Activated naive CD4-positive, alpha-beta T cell treated with anti-CD3 and anti-CD28 coated beads, Interleukin-2, amount 10 ng/mL, durations not matched to agents 7 days and 5 days (primary cell): Measurements from ENCODE around the gene TENM4.

Experiments
- CTCF ChIA-PET: fragments of 350-600 bp; sonication (Branson Sonifier 250); formaldehyde crosslinking; loops from one replicate; lab custom pipeline; 2021; ENCODE audit warnings: antibody characterized with exemption; lab: Charles Lee
- DNase-seq: peaks from one replicate; pipeline ENCODE4 v3.0.0-alpha.2; 2020
- H3K27ac Mint-ChIP-seq: one replicate; pipeline ENCODE4 v1.8.0; 2021; ENCODE audit warnings: mild to moderate bottlenecking, moderate library complexity, mixed read lengths
- H3K27me3 Mint-ChIP-seq: one replicate; pipeline ENCODE4 v1.8.0; 2021; ENCODE audit warnings: mild to moderate bottlenecking, mixed read lengths
- H3K36me3 Mint-ChIP-seq: one replicate; pipeline ENCODE4 v1.8.0; 2021; ENCODE audit warnings: mixed read lengths
- H3K4me1 Mint-ChIP-seq: one replicate; pipeline ENCODE4 v1.8.0; 2021; ENCODE audit warnings: mixed read lengths
- H3K4me3 Mint-ChIP-seq: one replicate; pipeline ENCODE4 v1.8.0; 2021; ENCODE audit warnings: mild to moderate bottlenecking, moderate library complexity, mixed read lengths
- H3K9me3 Mint-ChIP-seq: one replicate; pipeline ENCODE4 v1.8.0; 2021; ENCODE audit warnings: mixed read lengths

The TENM4 gene

DNA sequence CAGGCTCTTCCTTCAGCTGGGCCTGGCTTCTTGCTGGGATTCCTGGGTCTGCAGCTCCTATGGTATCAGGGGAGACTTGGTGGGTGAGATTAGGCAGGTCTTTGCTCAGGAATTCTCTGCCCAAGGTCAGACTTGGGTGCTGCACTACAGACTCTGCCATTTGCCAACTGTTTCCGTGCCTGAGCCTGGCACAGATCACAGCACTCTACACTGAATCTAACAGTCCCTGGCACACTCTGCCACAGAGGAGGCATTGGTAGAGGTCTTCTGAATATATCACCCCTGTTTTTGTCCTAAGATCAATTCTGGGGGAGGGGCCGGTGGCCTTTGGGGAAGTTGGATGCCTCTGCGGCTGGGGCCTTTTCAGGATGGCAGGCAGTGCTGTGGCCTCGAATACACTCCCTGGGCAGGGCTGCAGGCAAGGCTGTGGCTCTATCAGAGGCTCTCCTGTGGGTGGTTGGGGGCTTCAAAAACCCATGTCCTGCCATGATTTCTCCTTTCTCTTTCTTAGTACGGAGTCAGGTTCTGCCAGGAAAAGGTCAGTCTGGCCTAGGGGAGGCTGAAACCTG lies 751.2 kb downstream of the TENM4 start:
- Mint-ChIP-seq H3K27me3 (peaks cover 18% of the 10 kb centered on the region), H3K9me3 (no peaks in the 10 kb centered on the region), H3K4me3 (no peak overlapping the region), H3K27ac (no peak overlapping the region), H3K4me1 (no peaks in the 10 kb centered on the region), H3K36me3 (no peaks in the 10 kb centered on the region)
- CTCF ChIA-PET, result interaction anchor here (1.4 kb wide), 1 partner anchor 44 kb away, joined by 5 read pairs; no protein-coding TSS in a partner anchor
- no peak for DNase-seq

DNA sequence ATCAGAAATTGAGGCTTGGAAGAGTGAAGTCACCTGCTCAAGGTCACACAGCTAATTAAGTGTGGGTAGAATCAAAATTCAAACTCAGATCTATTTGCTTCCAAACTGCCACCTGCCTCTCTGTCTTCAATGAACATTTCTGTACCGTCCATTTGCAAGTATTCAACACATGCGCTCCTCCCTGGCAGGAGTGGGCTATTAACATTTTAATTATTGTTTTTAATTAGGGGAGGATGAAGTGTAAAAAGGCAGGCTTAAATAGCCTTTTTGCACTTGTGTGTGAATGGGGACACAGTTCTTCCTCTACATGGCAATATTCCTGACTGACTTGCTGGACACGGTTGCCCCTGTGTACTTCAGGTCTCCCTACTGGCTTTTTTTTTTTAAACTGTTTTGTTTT lies 751.7 kb downstream of the TENM4 start:
- no peak for DNase-seq
- CTCF ChIA-PET, result no interaction called here
- no peaks in the 10 kb centered on the region for H3K4me1 Mint-ChIP-seq
- no peaks in the 10 kb centered on the region for H3K36me3 Mint-ChIP-seq
- H3K9me3 Mint-ChIP-seq, result no peaks in the 10 kb centered on the region
- peaks cover 18% of the 10 kb centered on the region for H3K27me3 Mint-ChIP-seq
- H3K4me3 Mint-ChIP-seq, result no peak overlapping the region
- no peak overlapping the region for H3K27ac Mint-ChIP-seq

DNA sequence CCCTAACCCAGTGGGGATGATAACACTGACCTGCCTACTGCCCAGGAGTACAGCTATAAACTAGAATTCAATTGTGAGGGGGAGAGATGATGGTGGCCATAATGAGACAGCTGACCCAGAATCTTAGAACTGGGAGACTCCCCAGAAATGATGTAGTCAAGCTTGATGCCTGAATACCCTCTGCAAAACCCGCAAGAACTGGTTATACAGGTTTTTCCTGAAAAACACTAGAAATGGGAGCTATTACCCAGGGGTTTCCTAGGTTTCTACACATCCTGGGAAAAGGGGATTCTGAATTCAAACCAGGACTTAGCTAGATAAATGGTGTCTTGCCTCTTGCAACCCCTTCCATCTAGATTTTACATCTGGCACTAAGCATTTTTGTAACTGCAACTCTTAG lies 752.4 kb downstream of the TENM4 start:
- peaks cover 18% of the 10 kb centered on the region for H3K27me3 Mint-ChIP-seq
- no peaks in the 10 kb centered on the region for H3K36me3 Mint-ChIP-seq
- no peak overlapping the region for H3K27ac Mint-ChIP-seq
- no peaks in the 10 kb centered on the region for H3K4me1 Mint-ChIP-seq
- no peak overlapping the region for H3K4me3 Mint-ChIP-seq
- no peak for DNase-seq
- CTCF ChIA-PET, result no interaction called here
- no peaks in the 10 kb centered on the region for H3K9me3 Mint-ChIP-seq

DNA sequence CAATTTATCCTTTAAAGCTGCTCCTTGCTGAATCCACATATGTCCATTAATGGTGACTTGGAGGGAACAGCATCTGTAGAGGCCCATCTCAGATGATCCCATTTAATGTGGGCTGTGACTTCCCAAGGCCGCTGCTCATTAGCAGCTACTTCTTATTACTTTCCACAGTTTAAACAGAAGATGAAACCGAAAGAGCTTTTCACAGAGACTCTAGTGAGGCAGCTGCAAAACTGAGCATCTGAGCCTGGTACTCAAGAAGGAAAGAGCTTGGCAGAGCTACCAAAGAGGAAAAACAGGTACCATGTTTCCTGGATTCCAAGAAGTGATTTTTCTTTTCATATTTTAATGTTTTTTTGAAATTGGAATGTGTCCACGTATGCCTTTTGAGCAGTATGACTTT lies 755.7 kb downstream of the TENM4 start:
- Mint-ChIP-seq H3K27me3 (peaks cover 17% of the 10 kb centered on the region), H3K9me3 (no peaks in the 10 kb centered on the region), H3K4me3 (no peak overlapping the region), H3K27ac (no peak overlapping the region), H3K36me3 (no peaks in the 10 kb centered on the region), H3K4me1 (no peaks in the 10 kb centered on the region)
- CTCF ChIA-PET, result no interaction called here
- DNase-seq, result no peak

DNA sequence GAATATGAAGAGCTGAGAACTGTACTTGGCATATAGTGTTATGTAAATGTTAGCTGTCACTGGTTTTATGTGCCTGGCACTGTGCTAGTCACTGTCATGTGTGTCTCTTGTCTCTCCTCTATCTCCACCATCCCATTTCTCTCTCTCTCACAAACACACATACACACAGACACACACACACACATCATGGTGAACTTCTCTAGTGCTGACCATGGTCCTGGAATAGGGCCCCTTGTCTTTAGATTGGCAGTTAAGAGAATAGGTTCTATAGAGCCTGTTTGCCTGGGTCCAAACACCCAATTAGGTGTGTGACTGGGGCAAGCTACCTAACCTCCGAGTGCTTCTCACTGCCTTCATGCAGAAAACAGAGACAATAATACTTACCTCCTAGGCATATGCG lies 756.5 kb downstream of the TENM4 start:
- Mint-ChIP-seq H3K4me1 (no peaks in the 10 kb centered on the region), H3K36me3 (no peaks in the 10 kb centered on the region), H3K9me3 (no peaks in the 10 kb centered on the region), H3K27me3 (peaks cover 10% of the 10 kb centered on the region), H3K4me3 (no peak overlapping the region), H3K27ac (no peak overlapping the region)
- DNase-seq, result no peak
- CTCF ChIA-PET, result interaction anchor here (0.9 kb wide), 1 partner anchor 38 kb away, joined by 3 read pairs; no protein-coding TSS in a partner anchor

DNA sequence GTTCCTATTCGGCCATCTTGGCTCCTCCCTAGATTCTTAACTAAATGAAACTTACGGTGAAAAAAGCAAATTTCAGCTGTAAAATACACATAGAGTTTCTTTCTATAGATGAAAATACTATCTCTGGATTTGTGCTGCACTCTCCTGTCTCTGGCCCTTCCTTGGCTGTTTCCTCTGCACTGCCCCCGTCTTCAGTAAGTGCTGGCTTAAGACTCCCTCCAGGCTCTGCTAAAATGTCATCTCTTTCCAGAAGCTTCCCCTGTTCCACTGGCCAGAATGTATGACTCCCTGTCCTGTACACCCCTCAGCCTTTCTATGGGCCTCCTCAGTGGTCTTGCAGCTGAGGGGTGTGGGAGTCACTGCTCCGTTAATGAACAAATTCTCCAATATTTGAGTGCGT lies 757.1 kb downstream of the TENM4 start:
- Mint-ChIP-seq H3K36me3 (no peaks in the 10 kb centered on the region), H3K4me3 (no peak overlapping the region), H3K9me3 (no peaks in the 10 kb centered on the region), H3K4me1 (no peaks in the 10 kb centered on the region), H3K27me3 (peaks cover 8% of the 10 kb centered on the region), H3K27ac (no peak overlapping the region)
- CTCF ChIA-PET, result interaction anchor here (0.9 kb wide), 1 partner anchor 37 kb away, joined by 3 read pairs; no protein-coding TSS in a partner anchor
- no peak for DNase-seq

DNA sequence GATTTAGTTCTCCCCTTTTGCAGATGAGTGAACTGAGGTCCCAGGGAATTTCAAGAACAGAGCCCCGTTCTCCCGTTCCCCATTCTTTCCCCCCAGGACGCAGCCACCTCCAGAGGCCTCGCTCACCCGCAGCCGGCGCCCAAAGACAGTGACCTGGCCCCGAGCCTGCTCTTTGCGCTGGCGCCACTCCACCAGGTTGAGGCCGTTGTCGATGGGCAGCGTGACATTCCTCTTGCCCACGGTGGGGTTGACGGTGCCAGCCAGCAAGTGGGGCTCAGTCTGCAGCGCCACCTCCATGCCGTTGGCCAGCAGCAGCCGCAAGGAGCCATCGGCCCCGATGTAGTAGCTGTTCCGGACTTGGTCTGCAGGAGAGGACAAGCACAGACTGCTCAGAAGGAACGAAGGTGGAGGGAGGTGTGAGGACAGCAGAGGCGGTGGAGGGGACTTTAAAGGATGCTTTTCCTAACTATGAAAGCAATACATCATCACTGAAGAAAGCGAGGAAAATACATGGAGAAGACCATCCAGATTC lies 764.7 kb downstream of the TENM4 start:
- Mint-ChIP-seq H3K36me3 (no peaks in the 10 kb centered on the region), H3K27ac (no peak overlapping the region), H3K4me3 (no peak overlapping the region), H3K4me1 (no peaks in the 10 kb centered on the region), H3K9me3 (no peaks in the 10 kb centered on the region), H3K27me3 (no peaks in the 10 kb centered on the region)
- DNase-seq, result no peak
- CTCF ChIA-PET, result interaction anchor here (1.3 kb wide), 1 partner anchor 31 kb away, joined by 3 read pairs; no protein-coding TSS in a partner anchor

DNA sequence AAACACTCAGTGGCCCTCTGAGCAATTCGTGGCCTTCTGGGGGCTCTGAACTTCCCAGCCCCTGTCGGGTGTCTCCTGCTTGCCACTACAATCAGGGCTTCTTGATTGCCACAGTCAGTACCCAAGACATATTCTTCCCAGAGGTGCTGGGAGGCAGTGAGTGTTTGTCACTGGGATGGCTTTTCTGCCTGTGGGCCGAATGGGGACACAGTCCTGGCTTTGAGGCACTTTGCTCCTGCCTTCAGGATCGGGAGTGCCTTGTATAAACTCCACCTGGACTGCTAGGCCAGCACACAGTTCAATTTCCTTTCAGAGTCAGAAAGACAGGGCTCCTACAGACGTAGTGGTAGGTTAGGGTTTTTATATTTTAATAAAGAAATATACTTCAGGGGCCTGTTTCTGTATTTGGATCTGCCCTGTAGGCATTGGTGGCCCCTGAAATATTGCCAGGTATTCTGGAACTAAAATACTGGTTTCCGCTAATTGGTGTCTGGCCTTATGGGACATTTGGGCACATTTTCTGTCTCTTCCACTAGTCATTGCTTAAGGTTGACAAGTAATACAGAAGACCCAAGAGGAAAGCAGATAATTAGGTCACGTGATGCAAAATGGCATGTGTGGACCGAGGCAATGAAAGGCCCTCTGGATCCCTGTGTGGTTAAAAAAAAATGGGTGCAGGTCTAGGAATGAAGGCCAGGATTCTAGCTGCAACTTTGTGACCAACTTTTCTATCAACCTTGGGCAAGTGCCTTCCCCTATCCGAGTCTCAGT lies 767.8 kb downstream of the TENM4 start:
- no peaks in the 10 kb centered on the region for H3K4me1 Mint-ChIP-seq
- no peaks in the 10 kb centered on the region for H3K9me3 Mint-ChIP-seq
- no peaks in the 10 kb centered on the region for H3K27me3 Mint-ChIP-seq
- no peak overlapping the region for H3K4me3 Mint-ChIP-seq
- no peak for DNase-seq
- CTCF ChIA-PET, result interaction anchor here (1.0 kb wide), 1 partner anchor 26 kb away, joined by 3 read pairs; no protein-coding TSS in a partner anchor
- no peaks in the 10 kb centered on the region for H3K36me3 Mint-ChIP-seq
- no peak overlapping the region for H3K27ac Mint-ChIP-seq

DNA sequence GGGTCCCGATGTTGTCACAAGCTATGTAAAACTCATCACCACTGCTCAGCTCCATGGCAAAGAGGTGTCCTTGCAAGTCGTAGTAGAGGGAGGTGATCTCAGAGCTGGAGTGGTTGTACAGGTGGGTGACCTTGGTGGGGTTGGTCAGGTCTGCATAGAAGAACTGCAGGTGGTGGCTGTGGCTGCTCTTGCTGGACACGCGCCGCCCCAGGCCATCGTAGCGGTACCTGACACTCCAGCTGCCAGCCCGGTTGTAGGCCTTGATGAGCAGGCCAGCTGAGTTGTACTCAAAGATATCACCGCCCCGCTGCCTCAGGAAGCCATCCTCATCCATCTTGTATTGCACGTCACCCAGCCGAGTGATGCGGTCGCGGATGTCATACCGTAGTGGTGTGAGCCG lies 771.6 kb downstream of the TENM4 start:
- no peak for DNase-seq
- H3K9me3 Mint-ChIP-seq, result no peaks in the 10 kb centered on the region
- no peaks in the 10 kb centered on the region for H3K4me1 Mint-ChIP-seq
- CTCF ChIA-PET, result interaction anchor here (1.9 kb wide), 1 partner anchor 23 kb away, joined by 6 read pairs; no protein-coding TSS in a partner anchor
- H3K4me3 Mint-ChIP-seq, result no peak overlapping the region
- no peak overlapping the region for H3K27ac Mint-ChIP-seq
- H3K36me3 Mint-ChIP-seq, result no peaks in the 10 kb centered on the region
- H3K27me3 Mint-ChIP-seq, result peaks cover 11% of the 10 kb centered on the region

DNA sequence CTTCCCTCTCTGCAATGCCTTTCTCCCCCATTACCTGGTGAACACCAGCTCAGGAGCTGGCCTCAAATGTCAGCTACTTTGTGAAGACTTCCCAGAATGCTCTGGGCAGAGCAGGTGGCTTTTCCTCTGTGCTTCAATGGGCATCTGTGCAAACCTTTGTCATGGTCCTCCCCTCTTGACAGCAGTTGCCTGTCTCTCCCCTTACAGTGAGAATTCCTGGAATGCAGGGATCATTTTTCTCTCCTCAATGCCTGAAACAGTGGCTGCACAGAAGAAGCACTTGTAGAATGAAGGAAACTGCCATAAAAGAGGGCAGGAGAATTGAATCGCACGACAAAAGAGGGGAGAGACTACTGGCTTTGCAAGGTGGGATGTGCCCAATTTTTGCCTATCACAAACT lies 773.4 kb downstream of the TENM4 start:
- CTCF ChIA-PET, result no interaction called here
- H3K9me3 Mint-ChIP-seq, result no peaks in the 10 kb centered on the region
- no peak overlapping the region for H3K4me3 Mint-ChIP-seq
- no peak for DNase-seq
- no peaks in the 10 kb centered on the region for H3K36me3 Mint-ChIP-seq
- H3K27ac Mint-ChIP-seq, result no peak overlapping the region
- H3K4me1 Mint-ChIP-seq, result no peaks in the 10 kb centered on the region
- peaks cover 17% of the 10 kb centered on the region for H3K27me3 Mint-ChIP-seq

DNA sequence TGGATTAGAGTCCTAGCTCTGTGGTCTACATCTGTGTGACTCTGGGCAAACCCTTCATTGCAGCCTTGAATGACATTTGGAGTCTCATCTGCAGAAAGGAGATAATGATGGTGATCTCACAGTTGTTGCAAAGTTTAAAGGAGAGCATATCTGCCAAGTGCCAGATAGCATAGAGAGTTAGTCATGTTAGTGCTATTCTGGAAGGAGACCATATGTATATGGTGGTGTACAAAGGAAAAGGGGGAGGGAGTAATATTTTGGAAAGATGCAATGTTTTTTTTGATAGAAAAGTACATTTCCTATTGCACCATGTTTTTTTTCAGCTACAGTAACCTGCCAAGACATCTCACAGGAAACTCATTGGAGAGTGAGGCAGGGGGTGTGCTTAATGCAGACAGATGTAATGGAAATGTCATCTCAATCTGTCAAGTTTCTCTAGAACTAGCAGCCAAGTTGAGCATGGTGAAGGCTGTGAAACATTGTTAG lies 774.1 kb downstream of the TENM4 start:
- CTCF ChIA-PET, result no interaction called here
- no peak for DNase-seq
- H3K36me3 Mint-ChIP-seq, result no peaks in the 10 kb centered on the region
- H3K4me3 Mint-ChIP-seq, result no peak overlapping the region
- peaks cover 17% of the 10 kb centered on the region for H3K27me3 Mint-ChIP-seq
- no peak overlapping the region for H3K27ac Mint-ChIP-seq
- no peaks in the 10 kb centered on the region for H3K9me3 Mint-ChIP-seq
- H3K4me1 Mint-ChIP-seq, result no peaks in the 10 kb centered on the region

DNA sequence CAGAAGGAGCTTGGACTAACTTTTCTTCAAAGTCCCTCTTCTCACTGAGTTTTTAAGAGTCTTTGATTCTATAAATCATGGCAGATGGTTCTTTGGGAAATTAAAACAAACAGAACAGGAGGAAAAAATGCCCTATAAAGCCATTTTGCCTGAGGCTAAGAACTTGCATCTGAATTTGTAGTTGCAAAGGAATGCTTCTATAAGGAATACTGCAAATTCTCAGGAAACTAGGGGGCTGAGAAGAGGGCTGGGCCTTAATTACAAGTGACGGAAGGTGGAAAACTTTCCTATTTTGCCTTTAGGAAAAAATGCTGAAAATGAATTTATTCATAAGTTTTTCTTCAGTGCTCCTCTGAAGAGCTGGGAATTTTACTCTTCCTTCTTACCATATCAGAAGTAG lies 776.2 kb downstream of the TENM4 start:
- Mint-ChIP-seq H3K9me3 (no peaks in the 10 kb centered on the region), H3K4me1 (no peaks in the 10 kb centered on the region)

DNA sequence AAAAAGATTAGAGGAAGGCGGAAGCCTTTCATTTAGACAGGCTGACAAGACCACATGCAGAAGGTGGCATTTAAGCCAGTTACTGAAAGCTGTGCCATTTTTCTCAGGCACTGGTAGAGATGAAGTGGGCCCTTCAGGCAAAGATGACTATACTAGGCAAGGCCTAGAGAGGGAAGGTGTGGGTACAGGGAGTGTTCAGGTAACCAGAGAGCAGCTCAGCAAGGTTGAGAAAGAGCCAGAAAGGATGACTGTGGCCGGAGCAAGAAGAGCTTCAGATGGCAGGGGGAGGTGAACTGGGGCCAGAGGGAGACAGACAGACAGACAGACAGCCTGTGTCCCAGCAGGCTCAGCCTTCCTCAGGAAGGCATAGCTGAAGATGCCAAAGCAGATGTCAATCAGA lies 778.0 kb downstream of the TENM4 start:
- no peak for DNase-seq
- Mint-ChIP-seq H3K27ac (no peak overlapping the region), H3K4me3 (no peak overlapping the region), H3K9me3 (no peaks in the 10 kb centered on the region), H3K36me3 (no peaks in the 10 kb centered on the region), H3K27me3 (peaks cover 21% of the 10 kb centered on the region), H3K4me1 (no peaks in the 10 kb centered on the region)
- CTCF ChIA-PET, result interaction anchor here (4.7 kb wide), 1 partner anchor 16 kb away, joined by 24 read pairs; no protein-coding TSS in a partner anchor

More for the DNA sequence above, 776.2 kb downstream of the TENM4 start:
- H3K27me3 Mint-ChIP-seq, result peaks cover 21% of the 10 kb centered on the region
- no peaks in the 10 kb centered on the region for H3K36me3 Mint-ChIP-seq
- no peak overlapping the region for H3K4me3 Mint-ChIP-seq
- no peak overlapping the region for H3K27ac Mint-ChIP-seq
- CTCF ChIA-PET, result interaction anchor here (1.0 to 4.7 kb wide), 3 partner anchors 18 to 20 kb away, joined by 3 to 24 read pairs (median 4); no protein-coding TSS in a partner anchor
- DNase-seq, result no peak

DNA sequence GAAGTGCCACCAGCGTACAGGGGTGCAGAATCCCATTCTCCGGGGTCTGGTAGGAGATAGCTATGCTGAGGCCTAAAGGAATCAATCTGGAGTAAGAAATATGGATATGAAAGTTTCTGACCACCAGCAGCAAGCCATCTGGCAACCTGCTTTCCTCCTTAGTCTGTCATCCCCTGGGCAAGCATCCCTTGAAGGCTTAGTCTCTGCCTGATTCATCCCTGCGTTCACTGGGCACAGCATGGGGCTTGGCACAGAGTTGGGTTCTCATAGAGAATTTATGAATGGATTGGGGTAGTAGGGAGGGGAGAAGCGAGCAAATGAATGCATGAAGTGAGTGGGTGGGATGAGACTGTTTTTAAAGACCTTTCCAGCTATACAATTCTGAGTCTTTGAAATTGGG lies 780.4 kb downstream of the TENM4 start:
- Mint-ChIP-seq H3K27me3 (peaks cover 22% of the 10 kb centered on the region), H3K36me3 (no peaks in the 10 kb centered on the region), H3K27ac (no peak overlapping the region), H3K9me3 (no peaks in the 10 kb centered on the region), H3K4me1 (no peaks in the 10 kb centered on the region), H3K4me3 (no peak overlapping the region)
- no peak for DNase-seq
- CTCF ChIA-PET, result interaction anchor here (4.7 kb wide), 1 partner anchor 14 kb away, joined by 24 read pairs; no protein-coding TSS in a partner anchor
